ENCODE measurements around the gene BHLHA15.

GRCh38 chr7:98175260-98175940 is 35.8 kb upstream of the BHLHA15 start:
- no peak for TF ChIP-seq ELF4 (IDR thresholded peaks at IDR 0.05)
- TF ChIP-seq SP1 (IDR thresholded peaks at IDR 0.05) = no peak
- TF ChIP-seq SUZ12 (IDR thresholded peaks at IDR 0.05) = no peak
- TF ChIP-seq FOXM1 (IDR thresholded peaks at IDR 0.05; ENCODE audit: borderline replicate concordance) = no peak
- TF ChIP-seq HDGF (IDR thresholded peaks at IDR 0.05; ENCODE audit: borderline replicate concordance) = no peak
- no peak for TF ChIP-seq TARDBP (IDR thresholded peaks at IDR 0.05)
- TF ChIP-seq ZNF384 (IDR thresholded peaks at IDR 0.05) = no peak
- no peak for TF ChIP-seq ARNT (IDR thresholded peaks at IDR 0.05)
- no peak for TF ChIP-seq BHLHE40 (IDR thresholded peaks at IDR 0.05; ENCODE audit: borderline replicate concordance)
- no peak for TF ChIP-seq L3MBTL2 (conservative IDR thresholded peaks at IDR 0.05)
- no peak for TF ChIP-seq LEF1 (IDR thresholded peaks at IDR 0.05; ENCODE audit: borderline replicate concordance)
- TF ChIP-seq NFRKB (IDR thresholded peaks at IDR 0.05) = no peak
- TF ChIP-seq FOXA1 (IDR thresholded peaks at IDR 0.05) = no peak
